HepG2 (cell line): Measurements from ENCODE around the gene BTF3L4. TPM values are rescaled to one million over a fixed set of nuclear protein-coding genes. Genes with fewer than 3 reads are reported as not detected.

Source experiments
- HDAC6 ChIP-seq: fragments of 200-600 bp; sonication (generic); IDR thresholded peaks from 2 replicates; pipeline ENCODE4 v1.7.0; 2017; ENCODE audit warnings: mild to moderate bottlenecking, antibody characterized with exemption, low read length, low read depth
- HMG20B ChIP-seq: conservative IDR thresholded peaks from 2 replicates; pipeline ENCODE4 v1.6.1; 2016; ENCODE audit warnings: missing genetic modification reagents, missing compliant biosample characterization
- HMGA1 ChIP-seq: sonication (generic); formaldehyde crosslinking; conservative IDR thresholded peaks from 2 replicates; pipeline ENCODE4 v1.4.0; 2020; ENCODE audit warnings: missing genetic modification reagents
- MED1 ChIP-seq: sonication (generic); formaldehyde crosslinking; IDR thresholded peaks from 2 replicates; pipeline ENCODE4 v1.4.0; 2020; ENCODE audit warnings: missing genetic modification reagents
- NONO ChIP-seq, 2 experiments: fragments of 450-650 bp in 1 of 2; sonication (generic) in 1 of 2; formaldehyde crosslinking in 1 of 2; IDR thresholded peaks in 1 of 2; conservative IDR thresholded peaks in 1 of 2; 2 replicates each; pipeline versions ENCODE4 v1.6.1 to v1.8.0; 2017 to 2022; ENCODE audit warnings: mild to moderate bottlenecking in 1 of 2, missing genetic modification reagents in 1 of 2, moderate library complexity in 1 of 2
- RFX3 ChIP-seq: IDR thresholded peaks from 2 replicates; pipeline ENCODE4 v1.6.1; 2016; ENCODE audit warnings: missing biosample characterization, missing genetic modification reagents
- ZBTB20 ChIP-seq: sonication (generic); formaldehyde crosslinking; IDR thresholded peaks from 2 replicates; pipeline ENCODE4 v1.8.1; 2023; ENCODE audit warnings: missing genetic modification reagents, low read depth, mild to moderate bottlenecking, borderline replicate concordance
- ZFP37 ChIP-seq: sonication (generic); formaldehyde crosslinking; IDR thresholded peaks from 2 replicates; pipeline ENCODE4 v1.4.0; 2020; ENCODE audit warnings: missing genetic modification reagents, borderline replicate concordance
- ZNF160 ChIP-seq: sonication (generic); formaldehyde crosslinking; IDR thresholded peaks from 2 replicates; pipeline ENCODE4 v1.8.0; 2022; ENCODE audit warnings: mild to moderate bottlenecking, inconsistent platforms, missing genetic modification reagents
- ZNF260 ChIP-seq: sonication (generic); formaldehyde crosslinking; IDR thresholded peaks from 2 replicates; pipeline ENCODE4 v1.4.0; 2020; ENCODE audit warnings: missing genetic modification reagents, low read depth, mild to moderate bottlenecking, borderline replicate concordance
- ZNF317 ChIP-seq: sonication (generic); formaldehyde crosslinking; IDR thresholded peaks from 2 replicates; pipeline ENCODE4 v1.5.0; 2020; ENCODE audit warnings: mild to moderate bottlenecking, missing genetic modification reagents
- ZNF354B ChIP-seq: sonication (generic); formaldehyde crosslinking; IDR thresholded peaks from 2 replicates; pipeline ENCODE4 v1.8.0; 2022; ENCODE audit warnings: mild to moderate bottlenecking, missing genetic modification reagents
- ZNF7 ChIP-seq: IDR thresholded peaks from 2 replicates; pipeline ENCODE4 v1.6.1; 2016; ENCODE audit warnings: missing biosample characterization, missing genetic modification reagents
- ZNF780A ChIP-seq: sonication (generic); formaldehyde crosslinking; IDR thresholded peaks from 2 replicates; pipeline ENCODE4 v1.8.0; 2022; ENCODE audit warnings: mild to moderate bottlenecking, missing genetic modification reagents, moderate library complexity
- polyA plus RNA-seq, 8 experiments: library from polyadenylated mRNA; depleted of rRNA in 3 of 8; stranded (reverse) in 7 of 8; unstranded in 1 of 8; fragments of >200 nt; fragmentation: Illumina TruSeq in 4 of 8; extraction: Trizol in 4 of 8; gene quantifications; 2 replicates each; pipeline versions ENCODE4 v1.2.1 to v1.2.3, GENCODE V29; 2011 to 2016; ENCODE audit warnings: low read depth in 4 of 8, missing spikeins in 1 of 8, mixed read lengths in 1 of 8; ENCODE audit not compliant: insufficient read depth in 1 of 8
- total RNA-seq, 5 experiments: library from RNA; depleted of rRNA; stranded (reverse); fragments of >200 nt; fragmentation: Illumina TruSeq; extraction: Trizol; gene quantifications; 2 replicates each; pipeline ENCODE4 v1.2.3, GENCODE V29; 2016; ENCODE audit warnings: low read depth in 1 of 5
- TF ChIP-seq, protein P1 (sequence below): sonication (generic); formaldehyde crosslinking; IDR thresholded peaks from 2 replicates; pipeline ENCODE4 v1.9.0; 2021; ENCODE audit warnings: missing genetic modification reagents, borderline replicate concordance
- TF ChIP-seq, protein P2 (sequence below): sonication (generic); formaldehyde crosslinking; conservative IDR thresholded peaks from 2 replicates; pipeline ENCODE4 v1.4.0; 2020; ENCODE audit warnings: missing genetic modification reagents
- TF ChIP-seq, protein P3 (sequence below): sonication (generic); formaldehyde crosslinking; IDR thresholded peaks from 2 replicates; pipeline ENCODE4 v1.5.0; 2020; ENCODE audit warnings: missing genetic modification reagents
- TF ChIP-seq, protein P4 (sequence below): sonication (generic); formaldehyde crosslinking; IDR thresholded peaks from 2 replicates; pipeline ENCODE4 v1.4.0; 2020; ENCODE audit warnings: missing genetic modification reagents
- TF ChIP-seq, protein P5 (sequence below): IDR thresholded peaks from 2 replicates; pipeline ENCODE4 v1.6.1; 2016; ENCODE audit warnings: missing compliant biosample characterization, missing genetic modification reagents, borderline replicate concordance
- TF ChIP-seq, protein P6 (sequence below): IDR thresholded peaks from 2 replicates; pipeline ENCODE4 v1.6.1; 2016; ENCODE audit warnings: control low read depth

Gene BTF3L4
- total and polyA plus RNA-seq, 2 of the 13 experiments (the other 11 are each of a cell fraction or from before 2014, with no cell fraction given) = 59.0 to 74.3 TPM

DNA sequence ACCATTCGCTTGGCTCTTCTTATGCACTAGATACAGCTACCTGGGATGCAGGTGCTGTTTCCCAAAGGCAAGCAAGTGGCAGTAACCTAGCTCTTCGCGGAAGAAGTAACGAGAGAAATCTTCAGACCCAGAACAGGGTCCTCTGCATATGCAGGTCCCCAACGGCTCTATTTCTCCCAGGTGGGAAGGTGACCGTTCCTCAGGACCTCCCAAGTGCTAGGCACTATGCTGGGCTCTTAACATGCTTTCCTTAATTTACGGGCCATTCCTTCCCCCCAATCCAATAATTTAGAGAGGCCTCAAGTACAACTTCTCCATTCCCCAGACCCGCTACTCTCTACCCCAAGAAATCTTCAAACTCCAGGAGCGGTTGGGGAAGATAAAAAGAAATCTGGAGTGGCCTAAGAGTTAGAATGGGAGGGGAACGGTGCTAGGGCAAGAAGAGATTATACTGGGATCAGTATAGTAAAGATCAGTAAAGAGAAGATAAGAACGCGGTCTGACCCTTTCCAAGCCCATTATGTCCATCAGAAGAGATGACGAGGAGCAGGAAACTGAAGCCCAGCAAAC, 1.5 kb upstream of the BTF3L4 start (continued):
- TF ChIP-seq, protein P1, sequence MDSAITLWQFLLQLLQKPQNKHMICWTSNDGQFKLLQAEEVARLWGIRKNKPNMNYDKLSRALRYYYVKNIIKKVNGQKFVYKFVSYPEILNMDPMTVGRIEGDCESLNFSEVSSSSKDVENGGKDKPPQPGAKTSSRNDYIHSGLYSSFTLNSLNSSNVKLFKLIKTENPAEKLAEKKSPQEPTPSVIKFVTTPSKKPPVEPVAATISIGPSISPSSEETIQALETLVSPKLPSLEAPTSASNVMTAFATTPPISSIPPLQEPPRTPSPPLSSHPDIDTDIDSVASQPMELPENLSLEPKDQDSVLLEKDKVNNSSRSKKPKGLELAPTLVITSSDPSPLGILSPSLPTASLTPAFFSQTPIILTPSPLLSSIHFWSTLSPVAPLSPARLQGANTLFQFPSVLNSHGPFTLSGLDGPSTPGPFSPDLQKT = no peak
- no peak for TF ChIP-seq ZNF354B
- TF ChIP-seq, protein P2, sequence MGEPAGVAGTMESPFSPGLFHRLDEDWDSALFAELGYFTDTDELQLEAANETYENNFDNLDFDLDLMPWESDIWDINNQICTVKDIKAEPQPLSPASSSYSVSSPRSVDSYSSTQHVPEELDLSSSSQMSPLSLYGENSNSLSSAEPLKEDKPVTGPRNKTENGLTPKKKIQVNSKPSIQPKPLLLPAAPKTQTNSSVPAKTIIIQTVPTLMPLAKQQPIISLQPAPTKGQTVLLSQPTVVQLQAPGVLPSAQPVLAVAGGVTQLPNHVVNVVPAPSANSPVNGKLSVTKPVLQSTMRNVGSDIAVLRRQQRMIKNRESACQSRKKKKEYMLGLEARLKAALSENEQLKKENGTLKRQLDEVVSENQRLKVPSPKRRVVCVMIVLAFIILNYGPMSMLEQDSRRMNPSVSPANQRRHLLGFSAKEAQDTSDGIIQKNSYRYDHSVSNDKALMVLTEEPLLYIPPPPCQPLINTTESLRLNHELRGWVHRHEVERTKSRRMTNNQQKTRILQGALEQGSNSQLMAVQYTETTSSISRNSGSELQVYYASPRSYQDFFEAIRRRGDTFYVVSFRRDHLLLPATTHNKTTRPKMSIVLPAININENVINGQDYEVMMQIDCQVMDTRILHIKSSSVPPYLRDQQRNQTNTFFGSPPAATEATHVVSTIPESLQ = no peak
- TF ChIP-seq ZNF317 (CRISPR knock-in tag) = no peak
- TF ChIP-seq RFX3 (CRISPR knock-in tag) = no peak
- TF ChIP-seq, protein P3, sequence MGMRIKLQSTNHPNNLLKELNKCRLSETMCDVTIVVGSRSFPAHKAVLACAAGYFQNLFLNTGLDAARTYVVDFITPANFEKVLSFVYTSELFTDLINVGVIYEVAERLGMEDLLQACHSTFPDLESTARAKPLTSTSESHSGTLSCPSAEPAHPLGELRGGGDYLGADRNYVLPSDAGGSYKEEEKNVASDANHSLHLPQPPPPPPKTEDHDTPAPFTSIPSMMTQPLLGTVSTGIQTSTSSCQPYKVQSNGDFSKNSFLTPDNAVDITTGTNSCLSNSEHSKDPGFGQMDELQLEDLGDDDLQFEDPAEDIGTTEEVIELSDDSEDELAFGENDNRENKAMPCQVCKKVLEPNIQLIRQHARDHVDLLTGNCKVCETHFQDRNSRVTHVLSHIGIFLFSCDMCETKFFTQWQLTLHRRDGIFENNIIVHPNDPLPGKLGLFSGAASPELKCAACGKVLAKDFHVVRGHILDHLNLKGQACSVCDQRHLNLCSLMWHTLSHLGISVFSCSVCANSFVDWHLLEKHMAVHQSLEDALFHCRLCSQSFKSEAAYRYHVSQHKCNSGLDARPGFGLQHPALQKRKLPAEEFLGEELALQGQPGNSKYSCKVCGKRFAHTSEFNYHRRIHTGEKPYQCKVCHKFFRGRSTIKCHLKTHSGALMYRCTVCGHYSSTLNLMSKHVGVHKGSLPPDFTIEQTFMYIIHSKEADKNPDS = peak; percentile 48; the same call in 1 of the 2 replicates
- TF ChIP-seq, protein P4, sequence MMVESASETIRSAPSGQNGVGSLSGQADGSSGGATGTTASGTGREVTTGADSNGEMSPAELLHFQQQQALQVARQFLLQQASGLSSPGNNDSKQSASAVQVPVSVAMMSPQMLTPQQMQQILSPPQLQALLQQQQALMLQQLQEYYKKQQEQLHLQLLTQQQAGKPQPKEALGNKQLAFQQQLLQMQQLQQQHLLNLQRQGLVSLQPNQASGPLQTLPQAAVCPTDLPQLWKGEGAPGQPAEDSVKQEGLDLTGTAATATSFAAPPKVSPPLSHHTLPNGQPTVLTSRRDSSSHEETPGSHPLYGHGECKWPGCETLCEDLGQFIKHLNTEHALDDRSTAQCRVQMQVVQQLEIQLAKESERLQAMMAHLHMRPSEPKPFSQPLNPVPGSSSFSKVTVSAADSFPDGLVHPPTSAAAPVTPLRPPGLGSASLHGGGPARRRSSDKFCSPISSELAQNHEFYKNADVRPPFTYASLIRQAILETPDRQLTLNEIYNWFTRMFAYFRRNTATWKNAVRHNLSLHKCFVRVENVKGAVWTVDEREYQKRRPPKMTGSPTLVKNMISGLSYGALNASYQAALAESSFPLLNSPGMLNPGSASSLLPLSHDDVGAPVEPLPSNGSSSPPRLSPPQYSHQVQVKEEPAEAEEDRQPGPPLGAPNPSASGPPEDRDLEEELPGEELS (CRISPR knock-in tag) = no peak
- TF ChIP-seq HDAC6 = no peak
- TF ChIP-seq ZNF260 (CRISPR knock-in tag) = no peak
- TF ChIP-seq HMG20B (CRISPR knock-in tag) = no peak
- TF ChIP-seq NONO (IDR thresholded peaks at IDR 0.05) = no peak
- TF ChIP-seq NONO (CRISPR knock-in tag; conservative IDR thresholded peaks at IDR 0.05) = no peak
- TF ChIP-seq ZNF780A (CRISPR knock-in tag) = no peak
- TF ChIP-seq HMGA1 (CRISPR knock-in tag) = no peak
- TF ChIP-seq ZNF7 (CRISPR knock-in tag) = no peak
- no peak for TF ChIP-seq ZNF160 (CRISPR knock-in tag)
- no peak for TF ChIP-seq ZBTB20
- TF ChIP-seq, protein P5, sequence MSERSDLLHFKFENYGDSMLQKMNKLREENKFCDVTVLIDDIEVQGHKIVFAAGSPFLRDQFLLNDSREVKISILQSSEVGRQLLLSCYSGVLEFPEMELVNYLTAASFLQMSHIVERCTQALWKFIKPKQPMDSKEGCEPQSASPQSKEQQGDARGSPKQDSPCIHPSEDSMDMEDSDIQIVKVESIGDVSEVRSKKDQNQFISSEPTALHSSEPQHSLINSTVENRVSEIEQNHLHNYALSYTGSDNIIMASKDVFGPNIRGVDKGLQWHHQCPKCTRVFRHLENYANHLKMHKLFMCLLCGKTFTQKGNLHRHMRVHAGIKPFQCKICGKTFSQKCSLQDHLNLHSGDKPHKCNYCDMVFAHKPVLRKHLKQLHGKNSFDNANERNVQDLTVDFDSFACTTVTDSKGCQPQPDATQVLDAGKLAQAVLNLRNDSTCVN (CRISPR knock-in tag) = no peak
- no peak for TF ChIP-seq ZFP37 (CRISPR knock-in tag)
- no peak for TF ChIP-seq MED1 (CRISPR knock-in tag)
- TF ChIP-seq, protein P6, sequence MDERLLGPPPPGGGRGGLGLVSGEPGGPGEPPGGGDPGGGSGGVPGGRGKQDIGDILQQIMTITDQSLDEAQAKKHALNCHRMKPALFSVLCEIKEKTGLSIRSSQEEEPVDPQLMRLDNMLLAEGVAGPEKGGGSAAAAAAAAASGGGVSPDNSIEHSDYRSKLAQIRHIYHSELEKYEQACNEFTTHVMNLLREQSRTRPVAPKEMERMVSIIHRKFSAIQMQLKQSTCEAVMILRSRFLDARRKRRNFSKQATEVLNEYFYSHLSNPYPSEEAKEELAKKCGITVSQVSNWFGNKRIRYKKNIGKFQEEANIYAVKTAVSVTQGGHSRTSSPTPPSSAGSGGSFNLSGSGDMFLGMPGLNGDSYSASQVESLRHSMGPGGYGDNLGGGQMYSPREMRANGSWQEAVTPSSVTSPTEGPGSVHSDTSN (CRISPR knock-in tag) = no peak
